Measurements from ENCODE around the gene SEZ6L.
A peak's percentile ranks its signal among the peaks of the same experiment; 100 is the strongest.

Gene SEZ6L

GRCh38 chr22:26330971-26331625, 161.8 kb downstream of the SEZ6L start:
- Histone ChIP-seq H3K27me3 (ENCODE audit: insufficient read depth, low read depth) (peaks cover 11% of the 10 kb centered on the region; the same call in 1 of the 2 replicates), H3K36me3 (ENCODE audit: insufficient read depth) (no peaks in the 10 kb centered on the region), H3K4me1 (ENCODE audit: low read depth, poor library complexity, severe bottlenecking) (no peaks in the 10 kb centered on the region), H3K27ac (no peak overlapping the region), H2AFZ (ENCODE audit: low read depth) (no peak overlapping the region), H3K9ac (no peak overlapping the region), H3K4me2 (no peak overlapping the region), H4K20me1 (ENCODE audit: insufficient read depth) (no peaks in the 10 kb centered on the region), H3K4me3 (IDR thresholded peaks at IDR 0.05; ENCODE audit: insufficient read depth, low read depth, low read length) (no peak overlapping the region), H3K79me2 (ENCODE audit: insufficient read depth, low read depth) (no peaks in the 10 kb centered on the region)
- peak; percentile 96 for TF ChIP-seq CTCF (conservative IDR thresholded peaks at IDR 0.05; ENCODE audit: low read depth, low read length)

GRCh38 chr22:26333088-26333800, 164.0 kb downstream of the SEZ6L start:
- no peak overlapping the region for H3K4me2 ChIP-seq
- H3K79me2 ChIP-seq (ENCODE audit: insufficient read depth, low read depth), result no peaks in the 10 kb centered on the region
- H4K20me1 ChIP-seq (ENCODE audit: insufficient read depth), result no peaks in the 10 kb centered on the region
- H2AFZ ChIP-seq (ENCODE audit: low read depth), result no peak overlapping the region
- TF ChIP-seq CTCF (conservative IDR thresholded peaks at IDR 0.05; ENCODE audit: low read depth, low read length), result no peak
- no peaks in the 10 kb centered on the region for H3K36me3 ChIP-seq (ENCODE audit: insufficient read depth)
- H3K9ac ChIP-seq, result no peak overlapping the region
- H3K27me3 ChIP-seq (ENCODE audit: insufficient read depth, low read depth), result peaks cover 11% of the 10 kb centered on the region; the same call in 1 of the 2 replicates
- no peak overlapping the region for H3K4me3 ChIP-seq (IDR thresholded peaks at IDR 0.05; ENCODE audit: insufficient read depth, low read depth, low read length)
- H3K27ac ChIP-seq, result no peak overlapping the region
- H3K4me1 ChIP-seq (ENCODE audit: low read depth, poor library complexity, severe bottlenecking), result no peaks in the 10 kb centered on the region

GRCh38 chr22:26334232-26334631, 165.0 kb downstream of the SEZ6L start:
- Histone ChIP-seq H3K4me1 (ENCODE audit: low read depth, poor library complexity, severe bottlenecking) (no peaks in the 10 kb centered on the region), H3K9ac (no peak overlapping the region), H3K4me2 (no peak overlapping the region), H3K79me2 (ENCODE audit: insufficient read depth, low read depth) (no peaks in the 10 kb centered on the region), H2AFZ (ENCODE audit: low read depth) (no peak overlapping the region), H3K27me3 (ENCODE audit: insufficient read depth, low read depth) (peaks cover 11% of the 10 kb centered on the region; the same call in 1 of the 2 replicates), H4K20me1 (ENCODE audit: insufficient read depth) (no peaks in the 10 kb centered on the region), H3K27ac (no peak overlapping the region), H3K4me3 (IDR thresholded peaks at IDR 0.05; ENCODE audit: insufficient read depth, low read depth, low read length) (no peak overlapping the region), H3K36me3 (ENCODE audit: insufficient read depth) (no peaks in the 10 kb centered on the region)
- TF ChIP-seq CTCF (conservative IDR thresholded peaks at IDR 0.05; ENCODE audit: low read depth, low read length), result no peak

GRCh38 chr22:26336773-26337172, 167.5 kb downstream of the SEZ6L start:
- H3K27me3 ChIP-seq (ENCODE audit: insufficient read depth, low read depth), result peaks cover 11% of the 10 kb centered on the region; the same call in 1 of the 2 replicates

More at GRCh38 chr22:26336773-26337172, 167.5 kb downstream of the SEZ6L start:
- H4K20me1 ChIP-seq (ENCODE audit: insufficient read depth), result no peaks in the 10 kb centered on the region
- no peak overlapping the region for H3K27ac ChIP-seq
- no peak overlapping the region for H2AFZ ChIP-seq (ENCODE audit: low read depth)
- no peak overlapping the region for H3K4me3 ChIP-seq (IDR thresholded peaks at IDR 0.05; ENCODE audit: insufficient read depth, low read depth, low read length)
- H3K4me1 ChIP-seq (ENCODE audit: low read depth, poor library complexity, severe bottlenecking), result no peaks in the 10 kb centered on the region
- no peak overlapping the region for H3K9ac ChIP-seq
- no peak for TF ChIP-seq CTCF (conservative IDR thresholded peaks at IDR 0.05; ENCODE audit: low read depth, low read length)
- no peak overlapping the region for H3K4me2 ChIP-seq
- no peaks in the 10 kb centered on the region for H3K36me3 ChIP-seq (ENCODE audit: insufficient read depth)
- no peaks in the 10 kb centered on the region for H3K79me2 ChIP-seq (ENCODE audit: insufficient read depth, low read depth)

Data from KMS-11 (cell line).